Mesenchymal stem cell (in vitro differentiated cells and primary cell): ENCODE data around the gene ABCD3.

Experiments
- DNase-seq: peaks from one replicate; pipeline ENCODE4 v3.0.0-alpha.2; 2013
- H2AFZ ChIP-seq: one replicate; pipeline ENCODE4 v1.6.1; 2013; ENCODE audit warnings: low read depth, mild to moderate bottlenecking, control low read depth, inconsistent platforms, low read length, moderate library complexity
- H2AK5ac ChIP-seq: 2 replicates; pipeline ENCODE4 v1.6.1; 2013; ENCODE audit warnings: low read length, moderate library complexity, mild to moderate bottlenecking, inconsistent platforms; ENCODE audit not compliant: severe bottlenecking
- H2BK120ac ChIP-seq: one replicate; pipeline ENCODE4 v1.6.1; 2013; ENCODE audit warnings: low read depth, mild to moderate bottlenecking, inconsistent platforms, low read length, moderate library complexity
- H2BK12ac ChIP-seq, 2 experiments: one replicate each; pipeline ENCODE4 v1.6.1; 2013; ENCODE audit warnings: inconsistent platforms in 2 of 2, low read length in 2 of 2, mild to moderate bottlenecking in 2 of 2, moderate library complexity in 2 of 2, control low read depth in 1 of 2
- H2BK15ac ChIP-seq: one replicate; pipeline ENCODE4 v1.6.1; 2013; ENCODE audit warnings: mild to moderate bottlenecking, low read depth, inconsistent platforms; ENCODE audit not compliant: poor library complexity, severe bottlenecking
- H2BK5ac ChIP-seq: 2 replicates; pipeline ENCODE4 v1.6.1; 2013; ENCODE audit warnings: low read depth, mild to moderate bottlenecking, low read length, control low read depth, inconsistent platforms; ENCODE audit not compliant: poor library complexity, severe bottlenecking
- H3K14ac ChIP-seq, 2 experiments: one replicate each; pipeline ENCODE4 v1.6.1; 2013; ENCODE audit warnings: inconsistent platforms in 2 of 2, low read length in 2 of 2, control low read depth in 1 of 2, mild to moderate bottlenecking in 1 of 2, moderate library complexity in 1 of 2
- H3K18ac ChIP-seq, 2 experiments: one replicate each; pipeline ENCODE4 v1.6.1; 2013; ENCODE audit warnings: inconsistent platforms in 2 of 2, low read length in 2 of 2, control low read depth in 1 of 2, low read depth in 1 of 2, mild to moderate bottlenecking in 1 of 2
- H3K23ac ChIP-seq, 2 experiments: one replicate each; pipeline ENCODE4 v1.6.1; 2013; ENCODE audit warnings: inconsistent platforms in 2 of 2, low read length in 2 of 2, mild to moderate bottlenecking in 2 of 2, moderate library complexity in 2 of 2, control low read depth in 1 of 2
- H3K27ac ChIP-seq: 2 replicates; pipeline ENCODE4 v1.5.1; 2013; ENCODE audit warnings: mild to moderate bottlenecking, moderate library complexity, low read length, control low read depth, inconsistent platforms; ENCODE audit not compliant: poor library complexity, severe bottlenecking
- H3K27me3 ChIP-seq, 2 experiments: 2 replicates each; pipeline versions ENCODE4 v1.6.1 to v1.7.0; 2013; ENCODE audit warnings: low read length in 2 of 2, mild to moderate bottlenecking in 2 of 2, moderate library complexity in 2 of 2, control low read depth in 1 of 2, inconsistent platforms in 1 of 2; ENCODE audit not compliant: control insufficient read depth in 1 of 2, insufficient read depth in 1 of 2
- H3K36me3 ChIP-seq, 2 experiments: 2 replicates each; pipeline versions ENCODE4 v1.6.1 to v1.7.0; 2013; ENCODE audit warnings: low read length in 2 of 2, control low read depth in 1 of 2, inconsistent platforms in 1 of 2, low read depth in 1 of 2, mild to moderate bottlenecking in 1 of 2; ENCODE audit not compliant: insufficient read depth in 2 of 2, control insufficient read depth in 1 of 2
- H3K4ac ChIP-seq, 2 experiments: one replicate each; pipeline ENCODE4 v1.6.1; 2013; ENCODE audit warnings: inconsistent platforms in 2 of 2, low read length in 2 of 2, mild to moderate bottlenecking in 2 of 2, moderate library complexity in 2 of 2, control low read depth in 1 of 2, low read depth in 1 of 2
- H3K4me1 ChIP-seq: 2 replicates; pipeline ENCODE4 v1.6.1; 2013; ENCODE audit warnings: low read depth, low read length, control low read depth; ENCODE audit not compliant: control insufficient read depth, insufficient read depth
- H3K4me2 ChIP-seq: 2 replicates; pipeline ENCODE4 v1.6.1; 2013; ENCODE audit warnings: low read length, mild to moderate bottlenecking, inconsistent platforms; ENCODE audit not compliant: poor library complexity, severe bottlenecking
- H3K4me3 ChIP-seq, 2 experiments: 2 replicates each; pipeline versions ENCODE4 v1.5.1 to v1.7.0; 2013; ENCODE audit warnings: low read length in 2 of 2, mild to moderate bottlenecking in 2 of 2, control low read depth in 1 of 2, low read depth in 1 of 2; ENCODE audit not compliant: insufficient read depth in 1 of 2
- H3K79me1 ChIP-seq: replicated peaks from 2 replicates; pipeline ENCODE4 v1.6.1; 2013; ENCODE audit warnings: mild to moderate bottlenecking, control low read depth, low read length, inconsistent platforms; ENCODE audit not compliant: poor library complexity, severe bottlenecking
- H3K9ac ChIP-seq: 2 replicates; pipeline ENCODE4 v1.7.0; 2013; ENCODE audit warnings: mild to moderate bottlenecking, low read length, moderate library complexity
- H3K9me3 ChIP-seq: 2 replicates; pipeline ENCODE4 v1.7.0; 2013; ENCODE audit warnings: mild to moderate bottlenecking, low read length; ENCODE audit not compliant: control insufficient read depth
- H4K8ac ChIP-seq: one replicate; pipeline ENCODE4 v1.6.1; 2013; ENCODE audit warnings: inconsistent platforms, mild to moderate bottlenecking, low read length, moderate library complexity
- H4K91ac ChIP-seq: one replicate; pipeline ENCODE4 v1.6.1; 2013; ENCODE audit warnings: mild to moderate bottlenecking, low read length, inconsistent platforms
- WGBS: methylation state at CpG from one replicate; pipeline ENCODE4 v1.1.7; 2013; ENCODE audit warnings: mixed read lengths; 5-methylcytosine and 5-hydroxymethylcytosine counted together

The ABCD3 gene

DNA sequence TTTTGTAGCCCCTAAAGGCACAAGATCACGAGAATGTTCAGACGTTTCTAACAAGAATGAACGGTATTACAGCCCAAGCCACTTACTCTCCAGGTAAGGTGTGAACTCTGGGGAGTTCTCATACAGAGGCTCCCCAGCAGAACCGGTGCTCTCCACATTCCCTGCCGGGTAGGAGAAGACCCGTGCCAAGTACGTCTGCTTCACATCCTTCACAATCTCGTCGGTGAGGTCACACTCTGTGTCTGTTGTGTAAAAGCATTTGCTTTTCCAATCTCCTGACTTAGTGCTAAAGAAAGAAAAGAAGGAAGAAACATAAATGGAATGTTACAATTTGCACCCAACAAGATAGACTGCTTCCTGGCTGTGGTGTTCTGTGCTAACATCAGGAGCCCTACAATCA is 117.7 kb downstream of the ABCD3 start:
- Histone ChIP-seq H3K36me3 (peaks cover 16 to 38% of the 10 kb centered on the region in 2 experiments), H2BK12ac (no peak overlapping the region), H3K18ac (no peak overlapping the region), H4K91ac (no peak overlapping the region), H2AK5ac (no peak overlapping the region), H3K9ac (no peak overlapping the region), H2AFZ (no peak overlapping the region), H2BK120ac (no peak overlapping the region), H3K23ac (no peak overlapping the region), H3K4me3 (no peak overlapping the region), H2BK15ac (no peak overlapping the region), H3K4me1 (peaks cover 10% of the 10 kb centered on the region), H3K79me1 (peaks cover 7% of the 10 kb centered on the region), H3K4me2 (no peak overlapping the region), H3K4ac (no peak overlapping the region), H3K27me3 (no peaks in the 10 kb centered on the region), H4K8ac (no peak overlapping the region), H3K9me3 (no peaks in the 10 kb centered on the region), H2BK5ac (no peak overlapping the region), H3K14ac (no peak overlapping the region), H3K27ac (no peak overlapping the region)
- WGBS: 83% methylated on average over 9 of the region's 9 CpGs
- DNase-seq: peak; percentile 56

DNA sequence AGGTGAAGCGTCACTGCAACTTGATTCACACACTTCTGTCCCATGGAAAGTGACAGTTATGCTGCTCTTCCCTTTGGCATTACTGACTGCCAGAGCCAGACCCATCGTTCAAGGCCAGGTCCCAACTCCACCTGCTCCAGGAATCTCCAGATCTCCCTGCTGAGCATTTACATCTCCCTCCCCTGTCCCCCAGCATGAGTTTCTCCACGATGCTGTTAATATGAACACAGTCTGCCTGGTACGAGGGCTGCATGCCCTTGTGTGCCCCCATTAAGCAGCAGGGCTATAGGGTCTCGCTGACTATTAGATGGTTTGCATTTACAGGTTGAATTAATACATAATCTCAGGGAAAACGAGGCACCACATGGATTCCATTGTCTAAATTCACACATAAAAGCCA is 119.1 kb downstream of the ABCD3 start:
- no peak for DNase-seq
- H2BK12ac ChIP-seq: no peak overlapping the region
- no peaks in the 10 kb centered on the region for H3K27me3 ChIP-seq
- no peak overlapping the region for H3K27ac ChIP-seq
- H3K14ac ChIP-seq: no peak overlapping the region
- no peak overlapping the region for H3K4me2 ChIP-seq
- no peak overlapping the region for H3K4ac ChIP-seq
- no peaks in the 10 kb centered on the region for H3K9me3 ChIP-seq
- H3K36me3 ChIP-seq: peaks cover 11 to 27% of the 10 kb centered on the region in 2 experiments
- peak overlapping the region; percentile 19 for H4K8ac ChIP-seq
- H3K18ac ChIP-seq: peak overlapping the region in 1 of 2 experiments; percentile 38
- no peak overlapping the region for H2AFZ ChIP-seq
- 69% methylated on average over 5 of the region's 6 CpGs for WGBS
- H3K9ac ChIP-seq: no peak overlapping the region
- no peak overlapping the region for H3K23ac ChIP-seq
- no peak overlapping the region for H2BK15ac ChIP-seq
- no peak overlapping the region for H2BK120ac ChIP-seq
- no peak overlapping the region for H2BK5ac ChIP-seq
- no peak overlapping the region for H3K4me3 ChIP-seq
- no peak overlapping the region for H2AK5ac ChIP-seq
- H3K79me1 ChIP-seq: peaks cover 10% of the 10 kb centered on the region
- H4K91ac ChIP-seq: no peak overlapping the region
- peaks cover 13% of the 10 kb centered on the region for H3K4me1 ChIP-seq

GRCh38 chr1:94538243-94538827 is 120.1 kb downstream of the ABCD3 start:
- peaks cover 15% of the 10 kb centered on the region for H3K4me1 ChIP-seq

GRCh38 chr1:94539496-94539895 is 121.3 kb downstream of the ABCD3 start:
- Histone ChIP-seq H3K4ac (no peak overlapping the region), H4K8ac (no peak overlapping the region), H3K4me3 (peak overlapping the region in 1 of 2 experiments; percentile 83), H3K79me1 (peaks cover 10% of the 10 kb centered on the region), H3K4me2 (no peak overlapping the region), H2BK15ac (no peak overlapping the region), H3K36me3 (peaks cover 11 to 14% of the 10 kb centered on the region in 2 experiments), H3K18ac (peak overlapping the region in 1 of 2 experiments; percentile 46), H3K27me3 (no peaks in the 10 kb centered on the region), H2AK5ac (no peak overlapping the region), H4K91ac (no peak overlapping the region), H3K23ac (no peak overlapping the region), H2BK12ac (no peak overlapping the region), H3K9ac (no peak overlapping the region), H3K14ac (no peak overlapping the region), H3K4me1 (peaks cover 15% of the 10 kb centered on the region), H3K9me3 (no peaks in the 10 kb centered on the region), H3K27ac (no peak overlapping the region), H2AFZ (no peak overlapping the region), H2BK120ac (no peak overlapping the region), H2BK5ac (no peak overlapping the region)
- peak; percentile 64 for DNase-seq
- WGBS: 25% methylated on average over 3 of the region's 3 CpGs

More at GRCh38 chr1:94538243-94538827, 120.1 kb downstream of the ABCD3 start:
- Histone ChIP-seq H3K14ac (peak overlapping the region in 1 of 2 experiments; percentile 76), H2BK120ac (no peak overlapping the region), H2BK12ac (peak overlapping the region; percentile 23 to 64), H3K9me3 (no peaks in the 10 kb centered on the region), H3K18ac (peak overlapping the region; percentile 47 to 79), H2BK5ac (no peak overlapping the region), H3K23ac (peak overlapping the region; percentile 63 to 64), H4K91ac (peak overlapping the region; percentile 35), H2AFZ (no peak overlapping the region), H3K27ac (no peak overlapping the region), H4K8ac (peak overlapping the region; percentile 42), H2BK15ac (no peak overlapping the region), H2AK5ac (no peak overlapping the region), H3K36me3 (peaks cover 11 to 16% of the 10 kb centered on the region in 2 experiments), H3K9ac (peak overlapping the region; percentile 31), H3K4me2 (no peak overlapping the region), H3K27me3 (no peaks in the 10 kb centered on the region), H3K4me3 (peak overlapping the region in 1 of 2 experiments; percentile 38), H3K4ac (peak overlapping the region; percentile 7 to 54), H3K79me1 (peaks cover 10% of the 10 kb centered on the region)
- peak; percentile 42 for DNase-seq
- WGBS: 58% methylated on average over 5 of the region's 6 CpGs
